ENCODE measurements around the gene HPSE2. TPM values are rescaled to one million over a fixed set of nuclear protein-coding genes. Genes with fewer than 3 reads are reported as not detected.

HPSE2 gene
- total RNA-seq, 1 donor from 2014 or later = not detected

DNA sequence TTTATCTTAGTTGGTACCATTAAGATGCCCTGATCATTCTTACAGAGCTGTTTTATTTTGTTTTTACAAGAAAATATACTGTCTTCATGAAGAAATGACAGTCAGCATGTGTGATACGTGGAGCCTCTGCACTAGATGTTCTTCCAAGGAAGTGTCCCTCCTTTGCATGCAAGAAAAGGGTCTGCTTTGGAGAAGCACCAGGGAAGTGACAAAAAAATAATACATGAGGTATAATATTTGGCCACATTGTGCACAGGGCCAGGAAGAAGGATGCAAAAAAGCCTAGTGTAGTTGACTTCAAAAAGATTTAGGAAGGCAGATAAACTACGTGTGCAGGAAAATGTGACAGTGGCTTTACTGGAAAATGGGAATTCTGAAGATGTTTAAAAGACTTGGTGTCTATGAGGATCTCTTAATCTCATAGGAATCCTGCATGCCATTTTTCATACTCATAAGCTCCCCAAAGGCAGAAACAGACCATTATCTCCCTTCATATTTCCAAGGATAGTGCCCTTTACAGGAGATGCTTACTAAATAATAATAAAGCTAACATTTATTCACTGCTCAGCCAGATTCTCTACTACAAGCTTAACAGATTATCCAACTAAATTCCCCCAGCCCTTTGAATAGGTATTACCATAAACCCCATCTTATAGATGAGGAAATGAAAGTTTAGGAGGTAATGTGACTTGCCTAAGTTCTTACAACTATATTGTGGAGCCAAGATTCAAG, 284.2 kb downstream of the HPSE2 start:
- no peak for DNase-seq (ENCODE audit: low read depth)
- Histone ChIP-seq H3K4me3 (ENCODE audit: low read depth, low read length) (no peak overlapping the region), H3K27me3 (ENCODE audit: control insufficient read depth, insufficient read depth, low read length) (no peaks in the 10 kb centered on the region), H3K36me3 (ENCODE audit: control insufficient read depth, insufficient read depth, low read length) (no peaks in the 10 kb centered on the region)
- TF ChIP-seq, protein P1, sequence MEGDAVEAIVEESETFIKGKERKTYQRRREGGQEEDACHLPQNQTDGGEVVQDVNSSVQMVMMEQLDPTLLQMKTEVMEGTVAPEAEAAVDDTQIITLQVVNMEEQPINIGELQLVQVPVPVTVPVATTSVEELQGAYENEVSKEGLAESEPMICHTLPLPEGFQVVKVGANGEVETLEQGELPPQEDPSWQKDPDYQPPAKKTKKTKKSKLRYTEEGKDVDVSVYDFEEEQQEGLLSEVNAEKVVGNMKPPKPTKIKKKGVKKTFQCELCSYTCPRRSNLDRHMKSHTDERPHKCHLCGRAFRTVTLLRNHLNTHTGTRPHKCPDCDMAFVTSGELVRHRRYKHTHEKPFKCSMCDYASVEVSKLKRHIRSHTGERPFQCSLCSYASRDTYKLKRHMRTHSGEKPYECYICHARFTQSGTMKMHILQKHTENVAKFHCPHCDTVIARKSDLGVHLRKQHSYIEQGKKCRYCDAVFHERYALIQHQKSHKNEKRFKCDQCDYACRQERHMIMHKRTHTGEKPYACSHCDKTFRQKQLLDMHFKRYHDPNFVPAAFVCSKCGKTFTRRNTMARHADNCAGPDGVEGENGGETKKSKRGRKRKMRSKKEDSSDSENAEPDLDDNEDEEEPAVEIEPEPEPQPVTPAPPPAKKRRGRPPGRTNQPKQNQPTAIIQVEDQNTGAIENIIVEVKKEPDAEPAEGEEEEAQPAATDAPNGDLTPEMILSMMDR (IDR thresholded peaks at IDR 0.05; ENCODE audit: insufficient read depth, low read length, poor library complexity, severe bottlenecking) = no peak

DNA sequence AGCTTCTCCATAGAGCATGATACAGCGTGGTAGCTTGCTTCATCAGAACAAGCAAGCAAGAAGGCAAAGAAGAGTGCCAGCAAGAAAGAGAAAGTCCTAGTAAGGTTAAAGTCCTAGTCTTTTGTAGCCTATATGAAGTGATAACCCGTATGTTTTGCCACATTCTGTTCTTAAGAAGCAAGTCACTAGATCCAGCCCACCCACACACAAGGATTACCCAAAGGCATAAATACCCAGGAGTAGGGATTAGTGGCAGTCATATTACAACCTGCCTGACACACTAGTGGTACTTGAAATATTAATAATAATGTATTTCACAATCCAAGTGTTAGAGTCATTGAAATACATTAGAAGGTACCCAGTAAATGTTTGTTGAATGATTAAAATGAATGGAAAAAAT, 285.5 kb downstream of the HPSE2 start:
- DNase-seq (ENCODE audit: low read depth) = no peak
- Histone ChIP-seq H3K27me3 (ENCODE audit: control insufficient read depth, insufficient read depth, low read length) (no peaks in the 10 kb centered on the region), H3K4me3 (ENCODE audit: low read depth, low read length) (no peak overlapping the region), H3K36me3 (ENCODE audit: control insufficient read depth, insufficient read depth, low read length) (no peaks in the 10 kb centered on the region)
- TF ChIP-seq, protein P1 (IDR thresholded peaks at IDR 0.05; ENCODE audit: insufficient read depth, low read length, poor library complexity, severe bottlenecking) = no peak

DNA sequence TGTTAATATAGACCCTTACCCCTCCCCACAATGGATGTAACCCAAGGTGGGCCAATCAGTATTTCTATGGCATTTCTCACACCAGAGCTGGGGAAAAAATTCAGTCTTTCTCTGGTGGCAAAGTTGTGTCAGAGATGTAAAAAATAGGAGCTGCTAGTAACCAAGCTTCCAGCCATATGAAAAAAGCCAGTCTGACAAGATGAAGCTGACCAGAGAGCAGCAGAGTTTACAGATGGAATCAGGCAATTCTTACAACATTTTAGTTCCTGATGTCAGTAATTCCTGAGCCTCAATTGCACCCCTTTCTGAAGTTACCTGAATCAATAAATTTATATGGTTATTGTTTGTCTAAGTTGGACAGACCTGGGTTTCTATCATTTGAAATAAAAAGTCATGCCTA, 286.3 kb downstream of the HPSE2 start:
- H3K36me3 ChIP-seq (ENCODE audit: control insufficient read depth, insufficient read depth, low read length) = no peaks in the 10 kb centered on the region
- H3K4me3 ChIP-seq (ENCODE audit: low read depth, low read length) = no peak overlapping the region
- no peaks in the 10 kb centered on the region for H3K27me3 ChIP-seq (ENCODE audit: control insufficient read depth, insufficient read depth, low read length)
- TF ChIP-seq, protein P1 (IDR thresholded peaks at IDR 0.05; ENCODE audit: insufficient read depth, low read length, poor library complexity, severe bottlenecking) = no peak
- no peak for DNase-seq (ENCODE audit: low read depth)

DNA sequence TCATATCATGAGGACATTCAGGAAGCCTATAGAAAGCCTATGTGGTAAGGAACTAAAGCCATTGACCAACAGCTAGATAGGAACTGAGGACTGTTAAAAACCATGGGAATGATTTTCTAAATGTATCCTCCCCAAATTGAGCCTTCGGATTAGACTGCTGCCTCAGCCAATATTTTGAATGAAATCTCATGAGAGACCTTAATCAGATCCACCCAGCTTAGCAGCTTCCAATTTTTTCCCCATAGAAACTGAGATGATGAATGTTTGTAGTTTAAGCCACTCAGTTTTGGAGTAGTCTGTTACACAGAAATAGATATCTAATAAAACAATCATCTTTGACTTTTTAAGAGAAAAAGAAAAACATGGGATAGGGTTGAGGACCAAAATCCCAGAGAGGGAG, 292.0 kb downstream of the HPSE2 start:
- H3K4me3 ChIP-seq (ENCODE audit: low read depth, low read length) = no peak overlapping the region

DNA sequence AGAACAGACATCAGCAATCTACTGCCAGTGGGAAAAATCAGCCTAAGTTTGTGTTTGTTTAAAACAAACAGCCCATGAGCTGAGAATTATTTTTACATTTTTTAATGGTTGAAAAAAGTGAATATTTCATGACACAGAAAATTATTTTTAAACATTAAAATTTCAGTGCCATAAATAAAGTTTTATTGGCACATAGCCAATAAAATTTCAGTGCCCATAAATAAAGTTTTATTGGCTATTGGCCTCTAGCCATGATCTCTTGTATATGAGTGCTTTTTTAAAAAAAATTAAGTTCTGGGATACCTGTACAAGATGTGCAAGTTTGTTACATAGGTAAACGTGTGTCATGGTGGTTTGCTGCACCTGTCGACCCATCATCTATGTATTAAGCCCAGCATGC, 305.9 kb downstream of the HPSE2 start:
- no peak for DNase-seq (ENCODE audit: low read depth)
- no peak overlapping the region for H3K4me3 ChIP-seq (ENCODE audit: low read depth, low read length)
- H3K36me3 ChIP-seq (ENCODE audit: control insufficient read depth, insufficient read depth, low read length) = no peaks in the 10 kb centered on the region
- H3K27me3 ChIP-seq (ENCODE audit: control insufficient read depth, insufficient read depth, low read length) = no peaks in the 10 kb centered on the region
- TF ChIP-seq, protein P1 (IDR thresholded peaks at IDR 0.05; ENCODE audit: insufficient read depth, low read length, poor library complexity, severe bottlenecking) = no peak

More for the DNA sequence above, 292.0 kb downstream of the HPSE2 start:
- DNase-seq (ENCODE audit: low read depth) = no peak
- TF ChIP-seq, protein P1 (IDR thresholded peaks at IDR 0.05; ENCODE audit: insufficient read depth, low read length, poor library complexity, severe bottlenecking) = no peak
- no peaks in the 10 kb centered on the region for H3K27me3 ChIP-seq (ENCODE audit: control insufficient read depth, insufficient read depth, low read length)
- no peaks in the 10 kb centered on the region for H3K36me3 ChIP-seq (ENCODE audit: control insufficient read depth, insufficient read depth, low read length)

DNA sequence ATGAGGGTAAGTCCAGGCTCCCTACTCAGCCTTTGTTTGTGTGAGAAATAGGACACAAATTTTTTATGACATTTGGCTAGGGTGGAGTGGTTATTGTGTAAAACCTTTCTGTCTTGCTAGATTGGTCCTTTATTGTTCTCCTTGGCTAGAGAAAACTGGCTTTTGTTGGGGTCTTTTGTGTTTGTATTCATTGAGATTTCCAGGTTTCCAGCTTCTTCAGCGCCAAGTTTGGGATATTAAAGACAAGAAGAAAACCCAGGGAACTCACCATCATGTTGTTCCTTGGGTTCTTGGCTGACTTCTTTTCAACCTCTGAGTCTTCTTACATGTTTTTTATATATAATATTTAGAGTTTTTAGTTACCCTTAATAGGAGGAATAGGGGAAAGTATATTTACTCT, 310.0 kb downstream of the HPSE2 start:
- no peak overlapping the region for H3K4me3 ChIP-seq (ENCODE audit: low read depth, low read length)
- H3K27me3 ChIP-seq (ENCODE audit: control insufficient read depth, insufficient read depth, low read length) = no peaks in the 10 kb centered on the region
- DNase-seq (ENCODE audit: low read depth) = no peak
- H3K36me3 ChIP-seq (ENCODE audit: control insufficient read depth, insufficient read depth, low read length) = no peaks in the 10 kb centered on the region
- TF ChIP-seq, protein P1 (IDR thresholded peaks at IDR 0.05; ENCODE audit: insufficient read depth, low read length, poor library complexity, severe bottlenecking) = no peak
